ENCODE measurements around the gene DCUN1D5. TPM values are rescaled to one million over a fixed set of nuclear protein-coding genes. Genes with fewer than 3 reads are reported as not detected.

Gene DCUN1D5
- total and polyA plus RNA-seq, 9 of the 15 experiments (the other 6 are each of a cell fraction or from before 2014, with no cell fraction given): 38.4 to 242 (median 115) TPM

DNA sequence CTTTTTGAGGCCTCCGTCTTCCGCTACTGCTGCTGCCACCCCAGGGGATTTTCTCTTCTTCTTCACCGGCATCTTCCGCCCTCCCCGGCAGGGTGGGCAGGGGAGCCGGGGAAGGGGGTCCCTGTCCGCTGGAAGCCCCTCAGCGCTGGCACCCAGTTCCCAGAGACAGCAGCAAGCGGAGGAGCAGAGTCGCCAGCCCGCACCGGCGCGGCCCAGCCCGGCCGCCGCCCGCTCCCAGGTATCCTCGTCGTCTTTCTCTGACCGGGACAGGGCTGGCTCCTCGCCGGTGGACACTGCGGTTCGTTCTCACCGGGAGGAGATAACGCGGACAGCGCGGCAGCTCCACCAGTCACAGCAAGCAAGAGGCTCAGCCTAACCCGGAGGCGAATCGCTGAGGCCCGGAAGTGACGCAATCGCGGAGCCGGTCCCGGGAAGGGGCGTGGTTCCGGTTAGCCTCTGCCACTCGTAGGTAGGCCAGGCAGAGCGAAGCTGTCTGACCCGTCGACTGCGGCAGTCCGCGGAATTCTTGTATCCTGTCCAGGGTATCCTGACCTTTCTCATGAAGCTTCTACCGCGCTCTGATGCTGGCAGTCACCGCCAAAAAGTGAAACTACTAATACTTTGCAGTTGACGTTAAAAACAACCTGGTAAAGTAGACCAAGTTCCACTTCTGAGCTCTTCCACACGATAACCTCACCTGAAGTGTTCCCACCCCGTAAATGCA is at the start of gene DCUN1D5 (continued):
- TF ChIP-seq, protein P1, sequence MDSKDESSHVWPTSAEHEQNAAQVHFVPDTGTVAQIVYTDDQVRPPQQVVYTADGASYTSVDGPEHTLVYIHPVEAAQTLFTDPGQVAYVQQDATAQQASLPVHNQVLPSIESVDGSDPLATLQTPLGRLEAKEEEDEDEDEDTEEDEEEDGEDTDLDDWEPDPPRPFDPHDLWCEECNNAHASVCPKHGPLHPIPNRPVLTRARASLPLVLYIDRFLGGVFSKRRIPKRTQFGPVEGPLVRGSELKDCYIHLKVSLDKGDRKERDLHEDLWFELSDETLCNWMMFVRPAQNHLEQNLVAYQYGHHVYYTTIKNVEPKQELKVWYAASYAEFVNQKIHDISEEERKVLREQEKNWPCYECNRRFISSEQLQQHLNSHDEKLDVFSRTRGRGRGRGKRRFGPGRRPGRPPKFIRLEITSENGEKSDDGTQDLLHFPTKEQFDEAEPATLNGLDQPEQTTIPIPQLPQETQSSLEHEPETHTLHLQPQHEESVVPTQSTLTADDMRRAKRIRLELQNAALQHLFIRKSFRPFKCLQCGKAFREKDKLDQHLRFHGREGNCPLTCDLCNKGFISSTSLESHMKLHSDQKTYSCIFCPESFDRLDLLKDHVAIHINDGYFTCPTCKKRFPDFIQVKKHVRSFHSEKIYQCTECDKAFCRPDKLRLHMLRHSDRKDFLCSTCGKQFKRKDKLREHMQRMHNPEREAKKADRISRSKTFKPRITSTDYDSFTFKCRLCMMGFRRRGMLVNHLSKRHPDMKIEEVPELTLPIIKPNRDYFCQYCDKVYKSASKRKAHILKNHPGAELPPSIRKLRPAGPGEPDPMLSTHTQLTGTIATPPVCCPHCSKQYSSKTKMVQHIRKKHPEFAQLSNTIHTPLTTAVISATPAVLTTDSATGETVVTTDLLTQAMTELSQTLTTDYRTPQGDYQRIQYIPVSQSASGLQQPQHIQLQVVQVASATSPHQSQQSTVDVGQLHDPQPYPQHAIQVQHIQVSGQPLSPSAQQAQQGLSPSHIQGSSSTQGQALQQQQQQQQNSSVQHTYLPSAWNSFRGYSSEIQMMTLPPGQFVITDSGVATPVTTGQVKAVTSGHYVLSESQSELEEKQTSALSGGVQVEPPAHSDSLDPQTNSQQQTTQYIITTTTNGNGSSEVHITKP (IDR thresholded peaks at IDR 0.05; ENCODE audit: partially characterized antibody): peak; percentile 56
- no peak for TF ChIP-seq ZNF263 (CRISPR knock-in tag; IDR thresholded peaks at IDR 0.05; ENCODE audit: borderline replicate concordance)
- no peak for TF ChIP-seq ZNF586 (CRISPR knock-in tag; conservative IDR thresholded peaks at IDR 0.05)
- 0 out of 2 replicates have a peak, but pooled peaks have one; percentile 41 for TF ChIP-seq GATAD2A (IDR thresholded peaks at IDR 0.05)
- no peak for TF ChIP-seq HOXB6 (CRISPR knock-in tag; IDR thresholded peaks at IDR 0.05; ENCODE audit: borderline replicate concordance)
- TF ChIP-seq CBX5 (IDR thresholded peaks at IDR 0.05; ENCODE audit: borderline replicate concordance, low read depth): no peak
- TF ChIP-seq ZSCAN32 (CRISPR knock-in tag; IDR thresholded peaks at IDR 0.05): peak; percentile 92
- no peak for TF ChIP-seq MECOM (CRISPR knock-in tag; IDR thresholded peaks at IDR 0.05)
- TF ChIP-seq, protein P2, sequence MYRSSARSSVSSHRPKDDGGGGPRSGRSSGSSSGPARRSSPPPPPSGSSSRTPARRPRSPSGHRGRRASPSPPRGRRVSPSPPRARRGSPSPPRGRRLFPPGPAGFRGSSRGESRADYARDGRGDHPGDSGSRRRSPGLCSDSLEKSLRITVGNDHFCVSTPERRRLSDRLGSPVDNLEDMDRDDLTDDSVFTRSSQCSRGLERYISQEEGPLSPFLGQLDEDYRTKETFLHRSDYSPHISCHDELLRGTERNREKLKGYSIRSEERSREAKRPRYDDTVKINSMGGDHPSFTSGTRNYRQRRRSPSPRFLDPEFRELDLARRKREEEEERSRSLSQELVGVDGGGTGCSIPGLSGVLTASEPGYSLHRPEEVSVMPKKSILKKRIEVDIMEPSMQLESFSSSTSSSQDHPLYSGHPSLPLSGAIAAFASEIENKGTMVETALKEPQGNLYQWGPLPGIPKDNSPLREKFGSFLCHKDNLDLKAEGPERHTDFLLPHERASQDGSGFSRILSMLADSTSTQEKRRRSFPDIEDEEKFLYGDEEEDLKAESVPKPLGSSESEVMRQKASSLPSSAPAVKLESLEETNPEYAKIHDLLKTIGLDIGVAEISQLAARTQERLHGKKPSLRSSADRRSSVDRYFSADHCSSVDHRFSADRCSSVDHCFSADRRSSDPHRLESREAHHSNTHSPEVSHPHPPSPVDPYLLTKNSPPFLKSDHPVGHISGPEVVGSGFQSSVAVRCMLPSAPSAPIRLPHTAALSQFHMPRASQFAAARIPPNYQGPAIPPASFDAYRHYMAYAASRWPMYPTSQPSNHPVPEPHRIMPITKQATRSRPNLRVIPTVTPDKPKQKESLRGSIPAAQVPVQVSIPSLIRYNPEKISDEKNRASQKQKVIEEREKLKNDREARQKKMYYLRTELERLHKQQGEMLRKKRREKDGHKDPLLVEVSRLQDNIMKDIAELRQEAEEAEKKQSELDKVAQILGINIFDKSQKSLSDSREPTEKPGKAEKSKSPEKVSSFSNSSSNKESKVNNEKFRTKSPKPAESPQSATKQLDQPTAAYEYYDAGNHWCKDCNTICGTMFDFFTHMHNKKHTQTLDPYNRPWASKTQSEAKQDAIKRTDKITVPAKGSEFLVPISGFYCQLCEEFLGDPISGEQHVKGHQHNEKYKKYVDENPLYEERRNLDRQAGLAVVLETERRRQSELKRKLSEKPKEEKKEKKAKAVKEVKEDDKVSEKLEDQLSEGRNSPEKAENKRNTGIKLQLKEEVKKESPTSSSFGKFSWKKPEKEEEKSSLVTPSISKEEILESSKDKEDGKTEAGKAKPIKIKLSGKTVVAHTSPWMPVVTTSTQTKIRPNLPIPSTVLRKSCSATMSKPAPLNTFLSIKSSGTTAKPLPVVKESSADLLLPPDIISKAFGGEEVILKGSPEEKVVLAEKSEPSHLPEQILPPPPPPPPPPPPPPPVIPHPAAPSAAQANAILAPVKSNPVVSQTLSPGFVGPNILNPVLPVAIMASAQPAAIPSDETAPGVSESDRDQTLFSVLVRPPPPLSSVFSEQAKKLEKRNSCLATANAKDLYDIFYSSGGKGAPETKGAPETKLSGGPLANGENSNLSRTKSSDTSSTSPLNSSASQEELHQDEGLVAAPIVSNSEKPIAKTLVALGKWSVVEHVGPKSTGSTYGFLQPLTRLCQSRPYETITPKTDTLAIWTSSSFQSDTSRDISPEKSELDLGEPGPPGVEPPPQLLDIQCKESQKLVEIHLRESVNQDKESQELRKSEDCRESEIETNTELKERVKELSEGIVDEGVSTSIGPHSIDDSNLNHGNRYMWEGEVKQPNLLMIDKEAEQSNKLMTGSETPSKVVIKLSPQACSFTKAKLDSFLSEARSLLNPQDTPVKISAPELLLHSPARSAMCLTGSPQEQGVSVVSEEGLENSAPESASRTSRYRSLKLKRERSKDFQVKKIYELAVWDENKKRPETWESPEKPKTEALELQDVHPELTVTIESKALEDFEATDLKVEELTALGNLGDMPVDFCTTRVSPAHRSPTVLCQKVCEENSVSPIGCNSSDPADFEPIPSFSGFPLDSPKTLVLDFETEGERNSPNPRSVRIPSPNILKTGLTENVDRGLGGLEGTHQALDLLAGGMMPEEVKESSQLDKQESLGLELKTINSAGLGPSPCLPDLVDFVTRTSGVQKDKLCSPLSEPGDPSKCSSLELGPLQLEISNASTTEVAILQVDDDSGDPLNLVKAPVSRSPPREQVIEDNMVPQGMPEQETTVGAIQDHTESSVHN (IDR thresholded peaks at IDR 0.05; ENCODE audit: borderline replicate concordance in 1 of 2, low read depth in 1 of 2): no peak
- peak; percentile 35 for TF ChIP-seq ZEB2 (IDR thresholded peaks at IDR 0.05)
- TF ChIP-seq, protein P3, sequence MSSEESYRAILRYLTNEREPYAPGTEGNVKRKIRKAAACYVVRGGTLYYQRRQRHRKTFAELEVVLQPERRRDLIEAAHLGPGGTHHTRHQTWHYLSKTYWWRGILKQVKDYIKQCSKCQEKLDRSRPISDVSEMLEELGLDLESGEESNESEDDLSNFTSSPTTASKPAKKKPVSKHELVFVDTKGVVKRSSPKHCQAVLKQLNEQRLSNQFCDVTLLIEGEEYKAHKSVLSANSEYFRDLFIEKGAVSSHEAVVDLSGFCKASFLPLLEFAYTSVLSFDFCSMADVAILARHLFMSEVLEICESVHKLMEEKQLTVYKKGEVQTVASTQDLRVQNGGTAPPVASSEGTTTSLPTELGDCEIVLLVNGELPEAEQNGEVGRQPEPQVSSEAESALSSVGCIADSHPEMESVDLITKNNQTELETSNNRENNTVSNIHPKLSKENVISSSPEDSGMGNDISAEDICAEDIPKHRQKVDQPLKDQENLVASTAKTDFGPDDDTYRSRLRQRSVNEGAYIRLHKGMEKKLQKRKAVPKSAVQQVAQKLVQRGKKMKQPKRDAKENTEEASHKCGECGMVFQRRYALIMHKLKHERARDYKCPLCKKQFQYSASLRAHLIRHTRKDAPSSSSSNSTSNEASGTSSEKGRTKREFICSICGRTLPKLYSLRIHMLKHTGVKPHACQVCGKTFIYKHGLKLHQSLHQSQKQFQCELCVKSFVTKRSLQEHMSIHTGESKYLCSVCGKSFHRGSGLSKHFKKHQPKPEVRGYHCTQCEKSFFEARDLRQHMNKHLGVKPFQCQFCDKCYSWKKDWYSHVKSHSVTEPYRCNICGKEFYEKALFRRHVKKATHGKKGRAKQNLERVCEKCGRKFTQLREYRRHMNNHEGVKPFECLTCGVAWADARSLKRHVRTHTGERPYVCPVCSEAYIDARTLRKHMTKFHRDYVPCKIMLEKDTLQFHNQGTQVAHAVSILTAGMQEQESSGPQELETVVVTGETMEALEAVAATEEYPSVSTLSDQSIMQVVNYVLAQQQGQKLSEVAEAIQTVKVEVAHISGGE (CRISPR knock-in tag; IDR thresholded peaks at IDR 0.05): peak in 2 of 3 experiments; percentile 77 to 94; a peak in 4 of 6 replicates
